Loucy (cell line): ENCODE results near the gene VAT1L.

Source experiments
- H2AFZ ChIP-seq: fragments of 200-600 bp; sonication (generic); 2 replicates; pipeline ENCODE4 v1.6.0; 2016; ENCODE audit warnings: antibody characterized with exemption, mild to moderate bottlenecking, low read length, moderate library complexity
- H3F3A ChIP-seq: fragments of 200-600 bp; 2 replicates; pipeline ENCODE4 v1.6.0; 2016; ENCODE audit warnings: antibody characterized with exemption, low read depth, mild to moderate bottlenecking
- H3K27me3 ChIP-seq: fragments of 200-600 bp; sonication (generic); 2 replicates; pipeline ENCODE4 v1.6.1; 2014; ENCODE audit warnings: low read length, mild to moderate bottlenecking; ENCODE audit not compliant: insufficient read depth, poor library complexity, severe bottlenecking
- H3K36me3 ChIP-seq: fragments of 200-600 bp; sonication (generic); 2 replicates; pipeline ENCODE4 v1.6.1; 2016; ENCODE audit warnings: low read length; ENCODE audit not compliant: insufficient read depth
- H3K4me1 ChIP-seq: fragments of 200-600 bp; sonication (generic); 2 replicates; pipeline ENCODE4 v1.5.1; 2014; ENCODE audit warnings: low read length, mild to moderate bottlenecking; ENCODE audit not compliant: insufficient read depth, poor library complexity, severe bottlenecking
- H3K4me2 ChIP-seq: fragments of 200-600 bp; sonication (generic); 2 replicates; pipeline ENCODE4 v1.6.0; 2014; ENCODE audit warnings: antibody characterized with exemption, low read length, low read depth, mild to moderate bottlenecking; ENCODE audit not compliant: poor library complexity, severe bottlenecking
- H3K4me3 ChIP-seq: fragments of 200-600 bp; sonication (generic); 2 replicates; pipeline ENCODE4 v1.5.1; 2014; ENCODE audit warnings: low read length, mild to moderate bottlenecking, mixed read lengths; ENCODE audit not compliant: poor library complexity, severe bottlenecking
- H3K79me2 ChIP-seq: fragments of 200-600 bp; sonication (generic); 2 replicates; pipeline ENCODE4 v1.6.1; 2014; ENCODE audit warnings: low read length; ENCODE audit not compliant: insufficient read depth
- H3K9ac ChIP-seq: fragments of 200-600 bp; sonication (generic); 2 replicates; pipeline ENCODE4 v1.6.0; 2014; ENCODE audit warnings: mild to moderate bottlenecking, low read depth, low read length, moderate library complexity; ENCODE audit not compliant: poor library complexity, severe bottlenecking
- H3K9me2 ChIP-seq: fragments of 200-600 bp; sonication (generic); replicated peaks from 2 replicates; pipeline ENCODE4 v1.6.1; 2016; ENCODE audit warnings: low read depth, low read length, mixed read lengths
- H3K9me3 ChIP-seq: fragments of 200-600 bp; sonication (generic); 2 replicates; pipeline ENCODE4 v1.6.1; 2014; ENCODE audit warnings: mild to moderate bottlenecking, antibody characterized with exemption, low read length, low read depth; ENCODE audit not compliant: insufficient read depth
- H4K20me1 ChIP-seq: fragments of 200-600 bp; sonication (generic); 2 replicates; pipeline ENCODE4 v1.6.0; 2014; ENCODE audit warnings: antibody characterized with exemption, low read length, mild to moderate bottlenecking; ENCODE audit not compliant: insufficient read depth, poor library complexity, severe bottlenecking
- CTCF ChIP-seq: fragments of 200-600 bp; sonication (generic); conservative IDR thresholded peaks from 2 replicates; pipeline ENCODE4 v1.5.1; 2014; ENCODE audit warnings: mild to moderate bottlenecking, antibody characterized with exemption, low read length
- EZH2phosphoT487 ChIP-seq: fragments of 200-600 bp; IDR thresholded peaks from 2 replicates; pipeline ENCODE4 v1.6.1; 2018; ENCODE audit warnings: antibody characterized with exemption, mild to moderate bottlenecking, moderate library complexity, borderline replicate concordance

The VAT1L gene

GRCh38 chr16:77863250-77863649, 74.9 kb downstream of the VAT1L start:
- Histone ChIP-seq H3K9ac (no peak overlapping the region), H3K4me1 (no peaks in the 10 kb centered on the region), H3K9me3 (no peaks in the 10 kb centered on the region), H3K9me2 (no peaks in the 10 kb centered on the region), H3F3A (no peaks in the 10 kb centered on the region), H3K36me3 (no peaks in the 10 kb centered on the region), H3K4me3 (no peak overlapping the region), H3K79me2 (no peaks in the 10 kb centered on the region), H3K27me3 (no peaks in the 10 kb centered on the region), H2AFZ (no peak overlapping the region), H4K20me1 (no peaks in the 10 kb centered on the region), H3K4me2 (no peak overlapping the region)
- TF ChIP-seq CTCF (no peak), EZH2phosphoT487 (no peak)

- H3K4me1 ChIP-seq = no peaks in the 10 kb centered on the region
- no peak overlapping the region for H3K4me2 ChIP-seq
- no peaks in the 10 kb centered on the region for H3K9me2 ChIP-seq
- no peaks in the 10 kb centered on the region for H3K79me2 ChIP-seq
- no peaks in the 10 kb centered on the region for H3K9me3 ChIP-seq
- no peak overlapping the region for H3K9ac ChIP-seq
- TF ChIP-seq EZH2phosphoT487 (no peak), CTCF (no peak)
- H4K20me1 ChIP-seq = no peaks in the 10 kb centered on the region
- no peaks in the 10 kb centered on the region for H3K27me3 ChIP-seq
- no peak overlapping the region for H3K4me3 ChIP-seq
- H3F3A ChIP-seq = no peaks in the 10 kb centered on the region
- H2AFZ ChIP-seq = no peak overlapping the region
- no peaks in the 10 kb centered on the region for H3K36me3 ChIP-seq
Observed at GRCh38 chr16:77866752-77867151, 78.4 kb downstream of the VAT1L start.

GRCh38 chr16:77868052-77868451, 79.7 kb downstream of the VAT1L start:
- Histone ChIP-seq H3K4me3 (no peak overlapping the region), H3K4me2 (no peak overlapping the region), H3F3A (no peaks in the 10 kb centered on the region), H3K36me3 (no peaks in the 10 kb centered on the region), H3K79me2 (no peaks in the 10 kb centered on the region), H3K9me2 (no peaks in the 10 kb centered on the region), H3K9me3 (no peaks in the 10 kb centered on the region), H2AFZ (no peak overlapping the region), H3K27me3 (no peaks in the 10 kb centered on the region), H3K4me1 (no peaks in the 10 kb centered on the region), H3K9ac (no peak overlapping the region), H4K20me1 (no peaks in the 10 kb centered on the region)
- TF ChIP-seq CTCF (no peak), EZH2phosphoT487 (no peak)
